Measurements from ENCODE around the gene F2RL1.
"Not testable (repeated sequence)": the region's sequence is repeated elsewhere in the genome, so short reads cannot be mapped to it uniquely, and the experiment has no call there.

Gene F2RL1

GRCh38 chr5:76807296-76807695 lies 11.5 kb upstream of the F2RL1 start:
- DNase-seq (ENCODE audit: low spot score): no peak
- Histone ChIP-seq H3K4me3 (no peak overlapping the region), H3K27ac (no peak overlapping the region)
- no peak for TF ChIP-seq CTCF (IDR thresholded peaks at IDR 0.05)

GRCh38 chr5:76808141-76808691 lies 10.6 kb upstream of the F2RL1 start:
- TF ChIP-seq CTCF (IDR thresholded peaks at IDR 0.05): no peak
- Histone ChIP-seq H3K4me3 (no peak overlapping the region), H3K27ac (no peak overlapping the region)
- no peak for DNase-seq (ENCODE audit: low spot score)

- Histone ChIP-seq H3K27ac (no peak overlapping the region), H3K4me3 (no peak overlapping the region)
- DNase-seq (ENCODE audit: low spot score): no peak
- TF ChIP-seq CTCF (IDR thresholded peaks at IDR 0.05): no peak
Observed at GRCh38 chr5:76809141-76809540, 9.7 kb upstream of the F2RL1 start.

- no peak overlapping the region for H3K27ac ChIP-seq
- no peak for DNase-seq (ENCODE audit: low spot score)
- no peak overlapping the region for H3K4me3 ChIP-seq
- TF ChIP-seq CTCF (IDR thresholded peaks at IDR 0.05): no peak
Observed at GRCh38 chr5:76810236-76810635, 8.6 kb upstream of the F2RL1 start.

- no peak for DNase-seq (ENCODE audit: low spot score)
- Histone ChIP-seq H3K4me3 (no peak overlapping the region), H3K27ac (no peak overlapping the region)
- no peak for TF ChIP-seq CTCF (IDR thresholded peaks at IDR 0.05)
Observed at GRCh38 chr5:76811214-76811613, 7.6 kb upstream of the F2RL1 start.

GRCh38 chr5:76812209-76812608 lies 6.6 kb upstream of the F2RL1 start:
- not testable (repeated sequence) for H3K27ac ChIP-seq; DNase-seq (ENCODE audit: low spot score); H3K4me3 ChIP-seq

GRCh38 chr5:76813982-76814562 lies 4.8 kb upstream of the F2RL1 start:
- DNase-seq (ENCODE audit: low spot score): no peak
- TF ChIP-seq CTCF (IDR thresholded peaks at IDR 0.05): no peak
- Histone ChIP-seq H3K27ac (no peak overlapping the region), H3K4me3 (no peak overlapping the region)

All from coronary artery (tissue), 2 donors.